NB4 (cell line): Measurements from ENCODE around the gene OR51S1.
A peak's percentile ranks its signal among the peaks of the same experiment; 100 is the strongest.

Source experiments
- DNase-seq: peaks from one replicate; pipeline ENCODE4 v3.0.0; 2010; ENCODE audit warnings: low read depth
- H3K4me3 ChIP-seq: one replicate; pipeline ENCODE4 v1.5.1; 2011; ENCODE audit warnings: mild to moderate bottlenecking, low read depth, low read length, moderate library complexity
- CTCF ChIP-seq: IDR thresholded peaks from one replicate; pipeline ENCODE4 v1.5.1; 2012; ENCODE audit warnings: low read depth, low read length
- MAX ChIP-seq: IDR thresholded peaks from 2 replicates; pipeline ENCODE4 v1.6.1; 2011; ENCODE audit warnings: low read depth, low read length
- MYC ChIP-seq: IDR thresholded peaks from 2 replicates; pipeline ENCODE4 v1.6.1; 2011; ENCODE audit warnings: low read depth, low read length
- POLR2A ChIP-seq: IDR thresholded peaks from 2 replicates; pipeline ENCODE4 v1.6.1; 2011; ENCODE audit warnings: mild to moderate bottlenecking; ENCODE audit not compliant: insufficient read length; ENCODE audit errors: extremely low read depth

Gene OR51S1

GRCh38 chr11:4848908-4849532, at the start of gene OR51S1:
Gene OR51S1 (minus strand): TSS chr11:4849208. CDS start chr11:4849208, 0 bp downstream.
- no peak for DNase-seq
- H3K4me3 ChIP-seq = no peak within 1 kb of the TSS
- TF ChIP-seq POLR2A (no peak), MYC (no peak), CTCF (no peak), MAX (no peak)

- no peak for DNase-seq
- TF ChIP-seq CTCF = no peak
- no peak for TF ChIP-seq MYC
- no peak for TF ChIP-seq MAX
- TF ChIP-seq POLR2A = no peak
- no peak overlapping the region for H3K4me3 ChIP-seq
Measured at GRCh38 chr11:4891996-4892640, 43.1 kb upstream of the OR51S1 start.

- H3K4me3 ChIP-seq = no peak overlapping the region
- DNase-seq = peak; percentile 2
- no peak for TF ChIP-seq MAX
- TF ChIP-seq MYC = no peak
- TF ChIP-seq CTCF = no peak
- no peak for TF ChIP-seq POLR2A
Measured at GRCh38 chr11:4890279-4890678, 41.3 kb upstream of the OR51S1 start.

GRCh38 chr11:4887591-4887990, 38.6 kb upstream of the OR51S1 start:
- TF ChIP-seq POLR2A (no peak), CTCF (no peak), MAX (no peak), MYC (no peak)

GRCh38 chr11:4886186-4886585, 37.2 kb upstream of the OR51S1 start:
- no peak overlapping the region for H3K4me3 ChIP-seq
- no peak for DNase-seq
- TF ChIP-seq MYC (no peak), CTCF (no peak), MAX (no peak), POLR2A (no peak)

More at GRCh38 chr11:4887591-4887990, 38.6 kb upstream of the OR51S1 start:
- DNase-seq = no peak
- H3K4me3 ChIP-seq = no peak overlapping the region
